Mesenteric fat pad (tissue), 1 donor: ENCODE results near the gene S100A10. TPM values are rescaled to one million over a fixed set of nuclear protein-coding genes. Genes with fewer than 3 reads are reported as not detected.

Experiments used
- DNase-seq: peaks from one replicate; pipeline ENCODE4 v3.0.0-alpha.2; 2020; ENCODE audit warnings: low spot score
- total RNA-seq: library from RNA; stranded (reverse); fragmentation: NEBNext Ultra II Directional; extraction: Animal tissue kit (Norgen Biotek cat#: 25700); gene quantifications from one replicate; pipeline ENCODE4 v1.2.1, GENCODE V29; 2021
- donor health status: DM: yes; HTN: yes; CAD: no.

S100A10 gene
- total RNA-seq, 1 donor from 2014 or later: 650 TPM

GRCh38 chr1:152013664-152014237 lies 20.1 kb upstream of the S100A10 start:
- DNase-seq: no peak

GRCh38 chr1:152009691-152010090 lies 16.0 kb upstream of the S100A10 start:
- no peak for DNase-seq

GRCh38 chr1:152007047-152007446 lies 13.4 kb upstream of the S100A10 start:
- DNase-seq: no peak

GRCh38 chr1:152005360-152005912 lies 11.8 kb upstream of the S100A10 start:
- no peak for DNase-seq

- DNase-seq: no peak
Measured at GRCh38 chr1:152003846-152004442, 10.3 kb upstream of the S100A10 start.

- DNase-seq: no peak
Measured at GRCh38 chr1:152002960-152003359, 9.3 kb upstream of the S100A10 start.

GRCh38 chr1:152001631-152002584 lies 8.2 kb upstream of the S100A10 start:
- DNase-seq: no peak

- no peak for DNase-seq
Measured at GRCh38 chr1:152000964-152001630, 7.4 kb upstream of the S100A10 start.

GRCh38 chr1:151998611-151999362 lies 5.1 kb upstream of the S100A10 start:
- DNase-seq: no peak

GRCh38 chr1:151997284-151997570 lies 3.6 kb upstream of the S100A10 start:
- DNase-seq: no peak

- no peak for DNase-seq
Measured at GRCh38 chr1:151995774-151996173, 2.1 kb upstream of the S100A10 start.

GRCh38 chr1:151994956-151995355 lies 1.3 kb upstream of the S100A10 start:
- DNase-seq: no peak

GRCh38 chr1:151993084-151993733 lies 450 bp downstream of the S100A10 start:
- no peak for DNase-seq

GRCh38 chr1:151992303-151993083 lies 1.2 kb downstream of the S100A10 start:
- peak; percentile 93 for DNase-seq

GRCh38 chr1:151991663-151992302 lies 1.9 kb downstream of the S100A10 start:
- DNase-seq: no peak

GRCh38 chr1:151990856-151991198 lies 2.8 kb downstream of the S100A10 start:
- no peak for DNase-seq

- DNase-seq: no peak
Measured at GRCh38 chr1:151990058-151990855, 3.4 kb downstream of the S100A10 start.

- DNase-seq: no peak
Measured at GRCh38 chr1:151989211-151989862, 4.3 kb downstream of the S100A10 start.
